B cell (primary cell): Measurements from ENCODE around the gene SUMO3.

Source experiments
- CTCF ChIP-seq: fragments of 200-600 bp; IDR thresholded peaks from one replicate; pipeline ENCODE4 v1.8.0; 2022; ENCODE audit warnings: antibody characterized with exemption, mild to moderate bottlenecking
- EZH2 ChIP-seq: IDR thresholded peaks from 2 replicates; pipeline ENCODE4 v1.6.1; 2012; ENCODE audit warnings: borderline replicate concordance, low read depth, mild to moderate bottlenecking, moderate library complexity, low read length; ENCODE audit not compliant: insufficient read depth, poor library complexity, severe bottlenecking

DNA sequence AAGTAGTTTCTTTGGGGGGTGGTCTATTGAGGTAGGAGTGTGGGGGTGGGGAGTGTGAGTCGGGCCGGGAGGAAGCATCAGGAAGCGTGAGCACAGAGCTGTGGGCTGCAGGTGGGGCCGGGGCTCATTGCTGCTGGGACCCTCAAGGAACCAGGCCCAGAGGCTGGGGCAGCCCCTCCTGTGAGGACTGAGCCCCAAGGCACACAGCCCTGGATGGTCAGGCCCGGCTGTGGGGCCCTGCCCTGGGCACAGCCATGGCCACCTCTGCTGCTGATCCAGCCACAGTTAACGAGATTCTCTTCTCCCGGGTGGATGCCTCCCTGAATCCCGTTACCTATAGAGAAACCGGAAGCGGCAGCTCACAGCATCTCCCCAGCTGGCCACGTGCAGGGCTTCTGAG lies 22.9 kb upstream of the SUMO3 start:
- no peak for TF ChIP-seq CTCF
- no peak for TF ChIP-seq EZH2
